A549 (cell line): Measurements from ENCODE around the gene ANKRD13A. TPM values are rescaled to one million over a fixed set of nuclear protein-coding genes. Genes with fewer than 3 reads are reported as not detected.

Experiments used
- ATAC-seq, 2 experiments: fragments of 200-7000 bp in 1 of 2; fragments of >200 bp in 1 of 2; cut with Nextera tagmentation in 1 of 2; cut with Tn5 transposase in 1 of 2; 3 replicates each; pipeline versions ENCODE4 v1.8.0 to v1.9.1; 2018 to 2020; ENCODE audit warnings: mild to moderate bottlenecking in 1 of 2, moderate library complexity in 1 of 2
- CTCF ChIA-PET: fragments of 300-600 bp; sonication (Branson Sonifier 250); formaldehyde crosslinking; extraction: SDS; loops from one replicate; lab custom pipeline; 2021; ENCODE audit warnings: antibody characterized with exemption, inconsistent platforms; lab: Yijun Ruan, JAX
- POLR2A ChIA-PET: fragments of 350-600 bp; formaldehyde crosslinking; extraction: SDS; loops from one replicate; lab custom pipeline; 2021; ENCODE audit warnings: antibody characterized with exemption, inconsistent platforms; lab: Yijun Ruan, JAX
- DNase-seq, 2 experiments: peaks; one replicate each; pipeline versions ENCODE4 v3.0.0 to v3.0.0-alpha.2; 2011 to 2016; ENCODE audit warnings: low read depth in 1 of 2, low spot score in 1 of 2
- FAIRE-seq: peaks from 2 replicates; lab custom pipeline; 2011; peaks lifted over from hg19 to GRCh38; lab: Jason Lieb, UNC
- H3K27ac ChIP-seq, 2 experiments: fragments of >200 bp; sonication (Bioruptor Twin); formaldehyde crosslinking; 3 replicates each; pipeline ENCODE4 v1.5.1; 2016 to 2017
- H3K4me1 ChIP-seq: fragments of >200 bp; sonication (Bioruptor Twin); formaldehyde crosslinking; 3 replicates; pipeline ENCODE4 v1.6.1; 2016
- H3K4me2 ChIP-seq: fragments of >200 bp; sonication (Bioruptor Twin); formaldehyde crosslinking; 3 replicates; pipeline ENCODE4 v1.6.1; 2016
- H3K4me3 ChIP-seq: fragments of >200 bp; sonication (Bioruptor Twin); formaldehyde crosslinking; 3 replicates; pipeline ENCODE4 v1.5.1; 2016
- H3K9me3 ChIP-seq: fragments of >200 bp; sonication (Bioruptor Twin); formaldehyde crosslinking; 3 replicates; pipeline ENCODE4 v1.6.1; 2016
- BHLHE40 ChIP-seq: IDR thresholded peaks from 2 replicates; pipeline ENCODE4 v1.6.1; 2012; ENCODE audit warnings: low read depth, low read length, inconsistent platforms
- CBX2 ChIP-seq: fragments of 200-600 bp; sonication (generic); IDR thresholded peaks from 2 replicates; pipeline ENCODE4 v1.6.1; 2016; ENCODE audit warnings: low read depth, mild to moderate bottlenecking, borderline replicate concordance
- CBX8 ChIP-seq: fragments of 200-600 bp; sonication (generic); IDR thresholded peaks from 2 replicates; pipeline ENCODE4 v1.6.1; 2016
- ELK1 ChIP-seq: fragments of 150-350 bp; IDR thresholded peaks from 2 replicates; pipeline ENCODE4 v1.6.1; 2014; ENCODE audit warnings: low read depth, mild to moderate bottlenecking, low read length
- ESRRA ChIP-seq: fragments of 150-350 bp; IDR thresholded peaks from 2 replicates; pipeline ENCODE4 v1.6.1; 2014; ENCODE audit warnings: mild to moderate bottlenecking, low read length, borderline replicate concordance
- FOSB ChIP-seq: fragments of 250-450 bp; sonication (Bioruptor Pico); IDR thresholded peaks from 2 replicates; pipeline ENCODE4 v1.5.0; 2020; ENCODE audit warnings: mild to moderate bottlenecking, moderate library complexity
- HES2 ChIP-seq: fragments of >200 bp; sonication (Bioruptor Twin); formaldehyde crosslinking; IDR thresholded peaks from 2 replicates; pipeline ENCODE4 v1.6.1; 2016
- HEYL ChIP-seq: fragments of 250-450 bp; sonication (Bioruptor Pico); IDR thresholded peaks from 2 replicates; pipeline ENCODE4 v1.8.0; 2021; ENCODE audit warnings: mild to moderate bottlenecking, moderate library complexity
- HMGXB4 ChIP-seq: fragments of 250-450 bp; sonication (Bioruptor Pico); IDR thresholded peaks from 2 replicates; pipeline ENCODE4 v1.5.0; 2021; ENCODE audit warnings: mild to moderate bottlenecking, moderate library complexity, borderline replicate concordance
- HOXB13 ChIP-seq: fragments of 250-450 bp; sonication (Bioruptor Pico); IDR thresholded peaks from 2 replicates; pipeline ENCODE4 v1.5.0; 2020; ENCODE audit warnings: low read depth, mild to moderate bottlenecking, moderate library complexity
- JUN ChIP-seq, 2 experiments: fragments of >200 bp; sonication (Bioruptor Twin); formaldehyde crosslinking; IDR thresholded peaks; 2 replicates in 1 of 2; 3 replicates in 1 of 2; pipeline ENCODE4 v1.6.1; 2016 to 2017
- JUNB ChIP-seq: fragments of >200 bp; sonication (Bioruptor Twin); formaldehyde crosslinking; IDR thresholded peaks from 2 replicates; pipeline ENCODE4 v1.6.1; 2016
- KDM5A ChIP-seq: fragments of 200-600 bp; sonication (generic); IDR thresholded peaks from 2 replicates; pipeline ENCODE4 v1.6.1; 2016; ENCODE audit warnings: antibody characterized with exemption, mild to moderate bottlenecking
- MAFK ChIP-seq: fragments of 450-650 bp; IDR thresholded peaks from 2 replicates; pipeline ENCODE4 v1.6.1; 2014; ENCODE audit not compliant: partially characterized antibody
- MAZ ChIP-seq: fragments of 150-350 bp; IDR thresholded peaks from 2 replicates; pipeline ENCODE4 v1.6.1; 2014; ENCODE audit warnings: antibody characterized with exemption, low read depth, low read length, borderline replicate concordance
- MYC ChIP-seq: IDR thresholded peaks from 2 replicates; pipeline ENCODE4 v1.6.1; 2012; ENCODE audit warnings: mild to moderate bottlenecking, inconsistent platforms, low read length, improper control_type of control experiment, borderline replicate concordance
- PHF8 ChIP-seq: fragments of 200-600 bp; sonication (generic); IDR thresholded peaks from 2 replicates; pipeline ENCODE4 v1.6.1; 2016; ENCODE audit warnings: low read depth, mild to moderate bottlenecking, antibody characterized with exemption, moderate library complexity, borderline replicate concordance
- RARB ChIP-seq: fragments of 250-450 bp; sonication (Bioruptor Pico); IDR thresholded peaks from 2 replicates; pipeline ENCODE4 v1.8.0; 2021; ENCODE audit warnings: mild to moderate bottlenecking, moderate library complexity
- SMC3 ChIP-seq: fragments of >200 bp; sonication (Bioruptor Twin); formaldehyde crosslinking; IDR thresholded peaks from 3 replicates; pipeline ENCODE4 v1.6.1; 2018; ENCODE audit warnings: inconsistent platforms
- TFCP2L1 ChIP-seq: fragments of 250-450 bp; sonication (Bioruptor Pico); IDR thresholded peaks from 2 replicates; pipeline ENCODE4 v1.5.0; 2021; ENCODE audit warnings: mild to moderate bottlenecking
- TP53 ChIP-seq: fragments of 250-450 bp; sonication (Bioruptor Pico); IDR thresholded peaks from 2 replicates; pipeline ENCODE4 v1.5.0; 2021; ENCODE audit warnings: mild to moderate bottlenecking, moderate library complexity
- ZC3H11A ChIP-seq: fragments of 450-650 bp; IDR thresholded peaks from 2 replicates; pipeline ENCODE4 v1.6.1; 2014; ENCODE audit warnings: antibody characterized with exemption, mild to moderate bottlenecking
- ZFP36 ChIP-seq: fragments of 450-650 bp; IDR thresholded peaks from 2 replicates; pipeline ENCODE4 v1.6.1; 2014; ENCODE audit warnings: borderline replicate concordance; ENCODE audit not compliant: partially characterized antibody
- ZSCAN20 ChIP-seq: fragments of 250-450 bp; sonication (Bioruptor Pico); IDR thresholded peaks from 2 replicates; pipeline ENCODE4 v1.8.0; 2022; ENCODE audit warnings: mild to moderate bottlenecking, moderate library complexity
- WGBS: methylation state at CpG from one replicate; pipeline ENCODE4 v1.1.6; 2017; ENCODE audit errors: missing lambda C conversion rate; 5-methylcytosine and 5-hydroxymethylcytosine counted together
- polyA plus RNA-seq, 4 experiments: library from polyadenylated mRNA; depleted of rRNA in 3 of 4; stranded (reverse); fragments of >200 nt; fragmentation: RNase III in 1 of 4; extraction: RNeasy Plus Mini Kit Qiagen cat#74134 plus additional on column Dnase treatment in 1 of 4; gene quantifications; 2 replicates in 3 of 4; 3 replicates in 1 of 4; pipeline ENCODE4 v1.2.3, GENCODE V29; 2011 to 2017
- TF ChIP-seq, protein P1 (sequence below): fragments of 200-600 bp; sonication (generic); IDR thresholded peaks from 2 replicates; pipeline ENCODE4 v1.6.1; 2016; ENCODE audit warnings: antibody characterized with exemption, mild to moderate bottlenecking, moderate library complexity
- TF ChIP-seq, protein P2 (sequence below): IDR thresholded peaks from 2 replicates; pipeline ENCODE4 v1.6.1; 2012

Gene ANKRD13A
- polyA plus RNA-seq, 2 of the 4 experiments (the other 2 are of a cell fraction) = 12.1 to 23.8 TPM

- ATAC-seq (peak; percentile 24 to 45; a peak in 2 of 6 replicates), DNase-seq (no peak), FAIRE-seq (no peak)
- TF ChIP-seq JUNB (no peak), TP53 (CRISPR knock-in tag) (no peak), RARB (CRISPR knock-in tag) (no peak), FOSB (CRISPR knock-in tag) (no peak), BHLHE40 (no peak), ZFP36 (no peak), ELK1 (no peak), SMC3 (no peak), JUN (IDR thresholded peaks at IDR 0.05) (no peak), CBX8 (no peak), HOXB13 (CRISPR knock-in tag) (no peak), HEYL (CRISPR knock-in tag) (no peak), TFCP2L1 (CRISPR knock-in tag) (no peak)
- TF ChIP-seq, protein P1, sequence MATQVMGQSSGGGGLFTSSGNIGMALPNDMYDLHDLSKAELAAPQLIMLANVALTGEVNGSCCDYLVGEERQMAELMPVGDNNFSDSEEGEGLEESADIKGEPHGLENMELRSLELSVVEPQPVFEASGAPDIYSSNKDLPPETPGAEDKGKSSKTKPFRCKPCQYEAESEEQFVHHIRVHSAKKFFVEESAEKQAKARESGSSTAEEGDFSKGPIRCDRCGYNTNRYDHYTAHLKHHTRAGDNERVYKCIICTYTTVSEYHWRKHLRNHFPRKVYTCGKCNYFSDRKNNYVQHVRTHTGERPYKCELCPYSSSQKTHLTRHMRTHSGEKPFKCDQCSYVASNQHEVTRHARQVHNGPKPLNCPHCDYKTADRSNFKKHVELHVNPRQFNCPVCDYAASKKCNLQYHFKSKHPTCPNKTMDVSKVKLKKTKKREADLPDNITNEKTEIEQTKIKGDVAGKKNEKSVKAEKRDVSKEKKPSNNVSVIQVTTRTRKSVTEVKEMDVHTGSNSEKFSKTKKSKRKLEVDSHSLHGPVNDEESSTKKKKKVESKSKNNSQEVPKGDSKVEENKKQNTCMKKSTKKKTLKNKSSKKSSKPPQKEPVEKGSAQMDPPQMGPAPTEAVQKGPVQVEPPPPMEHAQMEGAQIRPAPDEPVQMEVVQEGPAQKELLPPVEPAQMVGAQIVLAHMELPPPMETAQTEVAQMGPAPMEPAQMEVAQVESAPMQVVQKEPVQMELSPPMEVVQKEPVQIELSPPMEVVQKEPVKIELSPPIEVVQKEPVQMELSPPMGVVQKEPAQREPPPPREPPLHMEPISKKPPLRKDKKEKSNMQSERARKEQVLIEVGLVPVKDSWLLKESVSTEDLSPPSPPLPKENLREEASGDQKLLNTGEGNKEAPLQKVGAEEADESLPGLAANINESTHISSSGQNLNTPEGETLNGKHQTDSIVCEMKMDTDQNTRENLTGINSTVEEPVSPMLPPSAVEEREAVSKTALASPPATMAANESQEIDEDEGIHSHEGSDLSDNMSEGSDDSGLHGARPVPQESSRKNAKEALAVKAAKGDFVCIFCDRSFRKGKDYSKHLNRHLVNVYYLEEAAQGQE = no peak
- WGBS = 100% methylated on average over 2 of the region's 2 CpGs
- POLR2A ChIA-PET = no interaction called here
- CTCF ChIA-PET = interaction anchor here (1.2 to 1.3 kb wide), 2 partner anchors 13 to 32 kb away, joined by 3 read pairs; no protein-coding TSS in a partner anchor
- no peak overlapping the region for H3K4me2 ChIP-seq
- no peak overlapping the region for H3K27ac ChIP-seq
- no peaks in the 10 kb centered on the region for H3K4me1 ChIP-seq
- no peak overlapping the region for H3K4me3 ChIP-seq
- no peaks in the 10 kb centered on the region for H3K9me3 ChIP-seq
These were observed 69.4 kb downstream of the ANKRD13A start for GRCh38 chr12:110068654-110069053.

DNA sequence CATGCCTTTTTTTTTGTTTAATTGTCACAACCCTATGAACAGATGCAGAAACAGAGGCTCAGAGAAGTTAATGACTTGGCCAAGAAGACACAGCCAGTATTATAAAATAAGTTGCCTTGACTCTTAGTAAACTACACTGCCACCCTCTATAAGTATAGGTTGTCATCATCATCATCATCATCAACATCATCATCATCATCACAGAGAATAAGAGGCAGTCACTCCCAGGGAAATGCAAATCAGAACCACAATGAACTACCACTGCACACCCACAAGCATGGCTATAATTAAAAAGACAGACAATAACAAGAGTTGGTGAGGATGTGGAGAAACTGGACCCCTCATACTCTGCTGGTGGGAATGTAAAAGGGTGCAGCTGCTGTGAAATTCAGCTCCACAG, 72.3 kb downstream of the ANKRD13A start:
- CTCF ChIA-PET = interaction anchor here (0.7 to 0.8 kb wide), 2 partner anchors 25 to 31 kb away, joined by 3 to 4 read pairs; no protein-coding TSS in a partner anchor
- no peak overlapping the region for H3K4me2 ChIP-seq
- no peak overlapping the region for H3K27ac ChIP-seq
- FAIRE-seq = no peak
- POLR2A ChIA-PET = no interaction called here
- H3K4me1 ChIP-seq = no peaks in the 10 kb centered on the region
- H3K4me3 ChIP-seq = no peak overlapping the region
- no peak for DNase-seq
- ATAC-seq = no peak
- H3K9me3 ChIP-seq = no peaks in the 10 kb centered on the region
- no peak for TF ChIP-seq MAFK
- no peak for TF ChIP-seq CBX2
- TF ChIP-seq, protein P2, sequence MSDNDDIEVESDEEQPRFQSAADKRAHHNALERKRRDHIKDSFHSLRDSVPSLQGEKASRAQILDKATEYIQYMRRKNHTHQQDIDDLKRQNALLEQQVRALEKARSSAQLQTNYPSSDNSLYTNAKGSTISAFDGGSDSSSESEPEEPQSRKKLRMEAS = no peak
- no peak for TF ChIP-seq MAZ
- TF ChIP-seq MYC = no peak
- TF ChIP-seq HMGXB4 (CRISPR knock-in tag) = no peak
- TF ChIP-seq HES2 = no peak
- TF ChIP-seq HEYL (CRISPR knock-in tag) = no peak
- TF ChIP-seq ZC3H11A = no peak
- TF ChIP-seq PHF8 = no peak
- TF ChIP-seq ZFP36 = no peak
- no peak for TF ChIP-seq ESRRA
- TF ChIP-seq KDM5A = no peak
- TF ChIP-seq JUNB = no peak
- TF ChIP-seq FOSB (CRISPR knock-in tag) = no peak
- TF ChIP-seq, protein P1 = no peak
- TF ChIP-seq TFCP2L1 (CRISPR knock-in tag) = no peak
- TF ChIP-seq ZSCAN20 = no peak
